K562 (cell line): ENCODE results near the gene CDKN2D. TPM values are rescaled to one million over a fixed set of nuclear protein-coding genes. Genes with fewer than 3 reads are reported as not detected.

Experiments used
- ARHGAP35 ChIP-seq: fragments of 450-650 bp; IDR thresholded peaks from 2 replicates; pipeline ENCODE4 v1.6.1; 2018; ENCODE audit not compliant: partially characterized antibody
- CBX1 ChIP-seq: sonication (generic); IDR thresholded peaks from 2 replicates; pipeline ENCODE4 v1.6.1; 2016; ENCODE audit warnings: antibody characterized with exemption, low read depth, mild to moderate bottlenecking
- CCNT2 ChIP-seq: IDR thresholded peaks from 2 replicates; pipeline ENCODE4 v1.6.1; 2011; ENCODE audit warnings: borderline replicate concordance, low read depth, mild to moderate bottlenecking, moderate library complexity, mixed read lengths, low read length; ENCODE audit not compliant: insufficient read length; ENCODE audit errors: extremely low read depth
- EP400 ChIP-seq: fragments of 450-650 bp; IDR thresholded peaks from 2 replicates; pipeline ENCODE4 v1.6.1; 2017; ENCODE audit warnings: antibody characterized with exemption, mild to moderate bottlenecking, moderate library complexity
- FOSL1 ChIP-seq: fragments of 200-800 bp; sonication (Bioruptor generic); conservative IDR thresholded peaks from 2 replicates; pipeline ENCODE4 v1.6.1; 2016; ENCODE audit warnings: missing genetic modification characterization, missing compliant biosample characterization
- HSF4 ChIP-seq: fragments of 250-450 bp; sonication (Bioruptor Pico); IDR thresholded peaks from 2 replicates; pipeline ENCODE4 v2.1.2; 2022; ENCODE audit warnings: mild to moderate bottlenecking, moderate library complexity, borderline replicate concordance
- KAT8 ChIP-seq: fragments of 450-650 bp; IDR thresholded peaks from 2 replicates; pipeline ENCODE4 v1.6.1; 2016; ENCODE audit warnings: low read depth, mild to moderate bottlenecking
- L3MBTL2 ChIP-seq: fragments of 450-650 bp; IDR thresholded peaks from 2 replicates; pipeline ENCODE4 v1.6.1; 2016; ENCODE audit warnings: mild to moderate bottlenecking, moderate library complexity
- NCOR1 ChIP-seq: fragments of 450-650 bp; IDR thresholded peaks from 2 replicates; pipeline ENCODE4 v1.6.1; 2016; ENCODE audit warnings: mild to moderate bottlenecking, moderate library complexity
- NFATC3 ChIP-seq: fragments of 450-650 bp; IDR thresholded peaks from 2 replicates; pipeline ENCODE4 v1.6.1; 2017; ENCODE audit warnings: mild to moderate bottlenecking
- NR2C1 ChIP-seq, 2 experiments: fragments of 450-650 bp; IDR thresholded peaks; 2 replicates each; pipeline ENCODE4 v1.6.1; 2017; ENCODE audit warnings: mild to moderate bottlenecking in 2 of 2, antibody characterized with exemption in 1 of 2, inconsistent platforms in 1 of 2, missing compliant biosample characterization in 1 of 2, missing genetic modification characterization in 1 of 2
- PML ChIP-seq: IDR thresholded peaks from 2 replicates; pipeline ENCODE4 v1.6.1; 2012; ENCODE audit warnings: low read length, inconsistent platforms
- polyA plus RNA-seq, 8 experiments: library from polyadenylated mRNA; depleted of rRNA in 4 of 8; stranded (reverse) in 5 of 8; unstranded in 3 of 8; fragments of >200 nt; fragmentation: Nextera tagmentation in 2 of 8; fragmentation: Illumina TruSeq in 1 of 8; extraction: Ambion mirVana in 2 of 8; extraction: Trizol in 1 of 8; gene quantifications; 2 replicates each; pipeline versions ENCODE4 v1.2.1 to v1.2.3, GENCODE V29; 2011 to 2014; ENCODE audit warnings: inconsistent platforms in 1 of 8, missing spikeins in 1 of 8
- total RNA-seq, 7 experiments: library from RNA; depleted of rRNA in 6 of 7; stranded (reverse); fragments of >200 nt in 6 of 7; fragmentation: Illumina TruSeq in 2 of 7; extraction: Trizol in 2 of 7; gene quantifications; 2 replicates each; pipeline versions ENCODE4 v1.2.1 to v1.2.3, GENCODE V29; 2011 to 2021; ENCODE audit warnings: low replicate concordance in 1 of 7
- TF ChIP-seq, protein P1 (sequence below): sonication (generic); formaldehyde crosslinking; IDR thresholded peaks from 2 replicates; pipeline ENCODE4 v1.4.0; 2020; ENCODE audit warnings: mild to moderate bottlenecking, missing genetic modification reagents
- TF ChIP-seq, protein P2 (sequence below): fragments of 250-450 bp; sonication (Bioruptor Pico); IDR thresholded peaks from 2 replicates; pipeline ENCODE4 v1.8.0; 2022; ENCODE audit warnings: inconsistent platforms, mild to moderate bottlenecking, moderate library complexity, borderline replicate concordance
- TF ChIP-seq, protein P3 (sequence below): fragments of 450-650 bp; IDR thresholded peaks from 2 replicates; pipeline ENCODE4 v1.6.1; 2014; ENCODE audit warnings: low read depth, mild to moderate bottlenecking, moderate library complexity, borderline replicate concordance
- TF ChIP-seq, protein P4 (sequence below): fragments of 450-650 bp; IDR thresholded peaks from 2 replicates; pipeline ENCODE4 v1.6.1; 2016; ENCODE audit warnings: antibody characterized with exemption

The CDKN2D gene
- total and polyA plus RNA-seq, 9 of the 15 experiments (the other 6 are each of a cell fraction or from before 2014, with no cell fraction given) = 0.41 to 8.2 (median 3.7) TPM

DNA sequence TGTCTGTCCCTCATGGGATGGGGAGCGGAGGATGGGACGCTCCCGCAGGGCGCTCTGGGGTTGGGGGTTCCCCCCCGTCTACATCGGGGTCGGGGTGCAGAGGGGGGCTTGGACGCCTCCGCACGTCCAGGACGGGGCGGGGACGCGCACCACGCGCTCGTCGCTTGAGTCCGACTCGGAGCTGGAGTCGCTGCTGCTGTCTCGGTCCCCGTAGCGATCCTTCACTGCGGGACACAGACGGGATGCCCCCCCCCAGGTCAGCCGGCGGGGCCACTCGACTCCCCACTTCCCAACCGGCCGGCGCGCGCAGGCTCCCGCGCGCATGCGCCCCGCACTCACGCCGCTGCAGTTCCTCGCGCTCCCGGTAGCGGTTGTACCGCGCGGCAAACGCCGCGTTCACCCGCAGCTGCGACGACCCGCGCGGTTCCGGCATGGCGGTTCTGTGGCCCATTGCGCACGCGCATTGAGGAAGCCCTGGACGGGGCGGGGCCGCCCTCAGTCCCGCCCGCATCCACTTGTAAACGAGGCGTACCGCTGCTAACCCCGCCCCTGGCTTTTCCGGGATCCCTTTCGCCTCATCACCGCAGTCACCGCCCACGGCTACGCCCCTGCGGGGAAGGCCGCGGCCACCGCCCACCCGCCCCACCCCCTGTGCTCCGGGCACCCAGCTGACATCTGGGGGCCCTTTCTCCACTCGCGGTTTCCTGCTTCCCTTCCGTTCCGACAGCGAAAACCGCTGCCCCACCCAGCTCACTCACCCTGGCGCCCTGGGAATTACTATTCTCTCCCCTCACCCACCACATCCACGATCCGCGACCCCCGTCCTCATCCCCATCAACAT lies 3.0 kb downstream of the CDKN2D start, which contains the start of gene KRI1 (continued):
- TF ChIP-seq EP400 = peak; percentile 75
- TF ChIP-seq ARHGAP35 = no peak
- TF ChIP-seq L3MBTL2 = peak; percentile 99
- TF ChIP-seq KAT8 = no peak
- no peak for TF ChIP-seq NR2C1 (IDR thresholded peaks at IDR 0.05)
- TF ChIP-seq NR2C1 (tag; IDR thresholded peaks at IDR 0.05) = no peak
- TF ChIP-seq, protein P1, sequence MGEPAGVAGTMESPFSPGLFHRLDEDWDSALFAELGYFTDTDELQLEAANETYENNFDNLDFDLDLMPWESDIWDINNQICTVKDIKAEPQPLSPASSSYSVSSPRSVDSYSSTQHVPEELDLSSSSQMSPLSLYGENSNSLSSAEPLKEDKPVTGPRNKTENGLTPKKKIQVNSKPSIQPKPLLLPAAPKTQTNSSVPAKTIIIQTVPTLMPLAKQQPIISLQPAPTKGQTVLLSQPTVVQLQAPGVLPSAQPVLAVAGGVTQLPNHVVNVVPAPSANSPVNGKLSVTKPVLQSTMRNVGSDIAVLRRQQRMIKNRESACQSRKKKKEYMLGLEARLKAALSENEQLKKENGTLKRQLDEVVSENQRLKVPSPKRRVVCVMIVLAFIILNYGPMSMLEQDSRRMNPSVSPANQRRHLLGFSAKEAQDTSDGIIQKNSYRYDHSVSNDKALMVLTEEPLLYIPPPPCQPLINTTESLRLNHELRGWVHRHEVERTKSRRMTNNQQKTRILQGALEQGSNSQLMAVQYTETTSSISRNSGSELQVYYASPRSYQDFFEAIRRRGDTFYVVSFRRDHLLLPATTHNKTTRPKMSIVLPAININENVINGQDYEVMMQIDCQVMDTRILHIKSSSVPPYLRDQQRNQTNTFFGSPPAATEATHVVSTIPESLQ (CRISPR knock-in tag) = peak; percentile 77; the same call in 1 of the 2 replicates
- TF ChIP-seq NFATC3 = no peak
- no peak for TF ChIP-seq FOSL1 (tag)
- TF ChIP-seq, protein P2, sequence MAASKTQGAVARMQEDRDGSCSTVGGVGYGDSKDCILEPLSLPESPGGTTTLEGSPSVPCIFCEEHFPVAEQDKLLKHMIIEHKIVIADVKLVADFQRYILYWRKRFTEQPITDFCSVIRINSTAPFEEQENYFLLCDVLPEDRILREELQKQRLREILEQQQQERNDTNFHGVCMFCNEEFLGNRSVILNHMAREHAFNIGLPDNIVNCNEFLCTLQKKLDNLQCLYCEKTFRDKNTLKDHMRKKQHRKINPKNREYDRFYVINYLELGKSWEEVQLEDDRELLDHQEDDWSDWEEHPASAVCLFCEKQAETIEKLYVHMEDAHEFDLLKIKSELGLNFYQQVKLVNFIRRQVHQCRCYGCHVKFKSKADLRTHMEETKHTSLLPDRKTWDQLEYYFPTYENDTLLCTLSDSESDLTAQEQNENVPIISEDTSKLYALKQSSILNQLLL (CRISPR knock-in tag) = no peak
- TF ChIP-seq, protein P3, sequence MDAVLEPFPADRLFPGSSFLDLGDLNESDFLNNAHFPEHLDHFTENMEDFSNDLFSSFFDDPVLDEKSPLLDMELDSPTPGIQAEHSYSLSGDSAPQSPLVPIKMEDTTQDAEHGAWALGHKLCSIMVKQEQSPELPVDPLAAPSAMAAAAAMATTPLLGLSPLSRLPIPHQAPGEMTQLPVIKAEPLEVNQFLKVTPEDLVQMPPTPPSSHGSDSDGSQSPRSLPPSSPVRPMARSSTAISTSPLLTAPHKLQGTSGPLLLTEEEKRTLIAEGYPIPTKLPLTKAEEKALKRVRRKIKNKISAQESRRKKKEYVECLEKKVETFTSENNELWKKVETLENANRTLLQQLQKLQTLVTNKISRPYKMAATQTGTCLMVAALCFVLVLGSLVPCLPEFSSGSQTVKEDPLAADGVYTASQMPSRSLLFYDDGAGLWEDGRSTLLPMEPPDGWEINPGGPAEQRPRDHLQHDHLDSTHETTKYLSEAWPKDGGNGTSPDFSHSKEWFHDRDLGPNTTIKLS = no peak
- no peak for TF ChIP-seq HSF4 (CRISPR knock-in tag)
- peak; percentile 84 for TF ChIP-seq CCNT2
- TF ChIP-seq CBX1 = peak; percentile 71; the same call in 1 of the 2 replicates
- no peak for TF ChIP-seq NCOR1
- TF ChIP-seq, protein P4, sequence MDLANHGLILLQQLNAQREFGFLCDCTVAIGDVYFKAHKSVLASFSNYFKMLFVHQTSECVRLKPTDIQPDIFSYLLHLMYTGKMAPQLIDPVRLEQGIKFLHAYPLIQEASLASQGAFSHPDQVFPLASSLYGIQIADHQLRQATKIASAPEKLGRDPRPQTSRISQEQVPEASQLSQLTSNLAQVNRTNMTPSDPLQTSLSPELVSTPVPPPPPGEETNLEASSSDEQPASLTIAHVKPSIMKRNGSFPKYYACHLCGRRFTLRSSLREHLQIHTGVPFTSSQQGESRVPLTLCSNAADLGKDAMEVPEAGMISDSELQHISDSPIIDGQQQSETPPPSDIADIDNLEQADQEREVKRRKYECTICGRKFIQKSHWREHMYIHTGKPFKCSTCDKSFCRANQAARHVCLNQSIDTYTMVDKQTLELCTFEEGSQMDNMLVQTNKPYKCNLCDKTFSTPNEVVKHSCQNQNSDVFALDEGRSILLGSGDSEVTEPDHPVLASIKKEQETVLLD = peak; percentile 94
- TF ChIP-seq PML = no peak
